Right lobe of liver (tissue), 4 donors: ENCODE data around the gene EGFL8.

Experiments used
- POLR2A ChIP-seq: fragments of 450-650 bp; IDR thresholded peaks from one replicate; pipeline ENCODE4 v1.6.1; 2017; ENCODE audit warnings: antibody characterized with exemption, mild to moderate bottlenecking
- TF ChIP-seq, protein P1 (sequence below), 4 donors: fragments of 200-600 bp in 3 of 4; fragments of 450-650 bp in 1 of 4; IDR thresholded peaks; one replicate each; pipeline versions ENCODE4 v1.5.1 to v1.8.0; 2016 to 2022; ENCODE audit warnings: antibody characterized with exemption in 4 of 4, mild to moderate bottlenecking in 2 of 4
- donor health status: DM: no; HTN: no; CAD: no.
- donor health status: DM: no; HTN: no; CAD: no.
- donor health status: DM: no; HTN: yes; CAD: no.

- TF ChIP-seq, protein P1, sequence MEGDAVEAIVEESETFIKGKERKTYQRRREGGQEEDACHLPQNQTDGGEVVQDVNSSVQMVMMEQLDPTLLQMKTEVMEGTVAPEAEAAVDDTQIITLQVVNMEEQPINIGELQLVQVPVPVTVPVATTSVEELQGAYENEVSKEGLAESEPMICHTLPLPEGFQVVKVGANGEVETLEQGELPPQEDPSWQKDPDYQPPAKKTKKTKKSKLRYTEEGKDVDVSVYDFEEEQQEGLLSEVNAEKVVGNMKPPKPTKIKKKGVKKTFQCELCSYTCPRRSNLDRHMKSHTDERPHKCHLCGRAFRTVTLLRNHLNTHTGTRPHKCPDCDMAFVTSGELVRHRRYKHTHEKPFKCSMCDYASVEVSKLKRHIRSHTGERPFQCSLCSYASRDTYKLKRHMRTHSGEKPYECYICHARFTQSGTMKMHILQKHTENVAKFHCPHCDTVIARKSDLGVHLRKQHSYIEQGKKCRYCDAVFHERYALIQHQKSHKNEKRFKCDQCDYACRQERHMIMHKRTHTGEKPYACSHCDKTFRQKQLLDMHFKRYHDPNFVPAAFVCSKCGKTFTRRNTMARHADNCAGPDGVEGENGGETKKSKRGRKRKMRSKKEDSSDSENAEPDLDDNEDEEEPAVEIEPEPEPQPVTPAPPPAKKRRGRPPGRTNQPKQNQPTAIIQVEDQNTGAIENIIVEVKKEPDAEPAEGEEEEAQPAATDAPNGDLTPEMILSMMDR (IDR thresholded peaks at IDR 0.05), result no peak
- no peak for TF ChIP-seq POLR2A
Observed at GRCh38 chr6:32194388-32194787, 30.0 kb downstream of the EGFL8 start.
